Prostate gland (tissue), 2 donors: ENCODE data around the gene NOX3.

Source experiments
- CTCF ChIP-seq, 4 experiments: fragments of 200-600 bp in 2 of 4; fragments of 450-650 bp in 2 of 4; sonication (generic) in 2 of 4; IDR thresholded peaks; 1 replicate in 3 of 4; 2 replicates in 1 of 4; pipeline ENCODE4 v1.5.1; 2016 to 2019; ENCODE audit warnings: antibody characterized with exemption in 4 of 4, mild to moderate bottlenecking in 2 of 4, moderate library complexity in 2 of 4
- POLR2A ChIP-seq: fragments of 450-650 bp; IDR thresholded peaks from one replicate; pipeline ENCODE4 v1.6.1; 2016; ENCODE audit warnings: antibody characterized with exemption, mild to moderate bottlenecking
- POLR2AphosphoS5 ChIP-seq: sonication (generic); formaldehyde crosslinking; IDR thresholded peaks from one replicate; pipeline ENCODE4 v1.6.1; 2017; ENCODE audit warnings: antibody characterized with exemption

DNA sequence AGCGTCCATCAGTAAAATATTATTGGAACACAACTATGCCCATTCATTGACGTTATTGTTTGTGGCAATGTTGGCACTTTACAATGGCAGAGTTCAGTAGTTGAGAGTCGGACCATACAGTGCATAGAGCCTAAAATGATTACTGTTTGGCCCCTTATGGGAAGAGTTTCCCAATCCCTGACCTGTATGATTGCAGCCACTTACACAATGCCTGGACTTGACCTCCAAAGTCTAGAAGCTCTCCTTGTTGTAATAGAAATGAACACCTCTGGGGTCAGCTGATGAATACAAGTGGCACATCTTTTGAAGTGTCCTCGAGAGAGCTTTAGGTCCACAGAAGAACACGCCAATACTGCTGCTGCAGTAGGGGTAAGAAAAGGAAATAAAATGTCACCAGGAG lies 59.0 kb downstream of the NOX3 start:
- TF ChIP-seq POLR2A: no peak
- no peak for TF ChIP-seq CTCF (IDR thresholded peaks at IDR 0.05)
- TF ChIP-seq POLR2AphosphoS5: no peak
